Endometrial microvascular endothelial cells (primary cell): ENCODE results near the gene MAP3K3. TPM values are rescaled to one million over a fixed set of nuclear protein-coding genes. Genes with fewer than 3 reads are reported as not detected.

ENCODE experiments used
- in situ Hi-C: cut with HindIII; loops from 2 replicates; pipeline ENCODE4 v1.10.0; 2017; ENCODE audit warnings: low sequenced_read_pairs, low pct_unique_long_range_greater_than_20kb; ENCODE audit errors: inconsistent ontology term
- total RNA-seq: library from RNA; depleted of rRNA; stranded (reverse); fragments of >200 nt; gene quantifications from one replicate; pipeline ENCODE4 v1.2.3, GENCODE V29; 2015; ENCODE audit errors: inconsistent ontology term

The MAP3K3 gene
- total RNA-seq, 1 donor from 2014 or later = 52.6 TPM

GRCh38 chr17:63722403-63722802, 100.2 kb downstream of the MAP3K3 start:
- in situ Hi-C loops = no loop called here

DNA sequence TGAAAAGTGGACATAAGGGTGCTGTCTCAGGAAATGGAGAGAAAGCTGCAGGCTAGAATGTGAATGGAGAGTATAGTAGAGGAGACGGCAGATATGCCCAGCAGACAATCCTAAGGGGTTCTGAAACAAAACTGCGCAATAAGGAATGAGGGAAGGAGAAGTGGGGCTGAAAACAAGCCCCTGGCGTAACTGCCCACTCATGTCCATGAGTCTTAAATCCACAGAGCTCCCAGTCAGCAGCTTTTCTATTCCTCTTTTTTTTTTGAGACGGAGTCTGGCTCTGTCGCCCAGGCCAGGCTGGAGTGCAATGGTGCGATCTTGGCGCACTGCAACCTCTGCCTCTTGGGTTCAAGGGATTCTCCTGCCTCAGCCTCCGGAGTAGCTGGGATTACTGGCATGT, 113.5 kb downstream of the MAP3K3 start:
- in situ Hi-C loops = no loop called here

DNA sequence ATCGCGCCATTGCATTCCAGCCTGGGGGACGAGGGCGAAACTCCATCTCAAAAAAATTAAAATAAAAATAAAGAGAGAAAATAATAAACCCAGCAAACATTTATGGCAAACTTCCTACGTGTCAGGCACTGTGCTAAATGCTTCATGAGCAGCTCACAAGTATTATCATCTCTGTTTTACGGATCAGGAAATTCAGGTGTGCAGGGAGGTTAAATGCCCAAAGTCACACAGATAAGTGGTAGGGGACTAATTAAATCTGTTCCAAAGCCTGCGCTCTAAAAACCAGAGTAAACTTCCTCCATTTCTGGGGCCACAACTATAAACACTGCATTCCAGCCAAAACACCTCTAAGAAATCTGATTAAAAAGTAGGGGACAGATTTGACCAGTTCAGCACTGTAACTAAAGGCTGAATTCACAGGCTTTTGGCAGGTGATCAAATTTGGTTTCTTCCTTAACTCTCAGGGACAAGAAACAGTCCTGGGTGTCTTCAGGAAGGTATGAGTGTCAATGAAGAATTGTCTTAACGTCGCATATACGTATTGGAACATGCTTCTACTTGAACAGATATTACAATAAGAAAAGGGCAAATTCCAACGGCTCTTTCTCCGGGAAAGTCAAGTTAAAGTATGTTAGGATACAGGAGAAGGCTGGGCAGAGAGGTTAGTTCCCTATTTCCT, 118.4 kb downstream of the MAP3K3 start:
- in situ Hi-C loops = no loop called here

DNA sequence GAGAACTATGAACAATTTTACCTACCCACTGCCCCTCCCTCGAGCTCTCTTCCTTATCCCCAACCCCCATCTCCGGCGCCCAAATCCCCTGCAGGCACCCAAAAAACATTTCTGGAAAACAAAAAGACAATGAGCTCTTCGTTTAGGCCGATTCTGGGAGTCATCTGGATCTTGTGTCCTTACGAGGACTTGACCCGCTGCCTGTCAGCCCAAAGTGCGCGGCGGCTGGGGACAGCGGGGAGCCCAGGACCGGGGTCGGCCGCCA, 118.9 kb downstream of the MAP3K3 start:
- in situ Hi-C loops = no loop called here

DNA sequence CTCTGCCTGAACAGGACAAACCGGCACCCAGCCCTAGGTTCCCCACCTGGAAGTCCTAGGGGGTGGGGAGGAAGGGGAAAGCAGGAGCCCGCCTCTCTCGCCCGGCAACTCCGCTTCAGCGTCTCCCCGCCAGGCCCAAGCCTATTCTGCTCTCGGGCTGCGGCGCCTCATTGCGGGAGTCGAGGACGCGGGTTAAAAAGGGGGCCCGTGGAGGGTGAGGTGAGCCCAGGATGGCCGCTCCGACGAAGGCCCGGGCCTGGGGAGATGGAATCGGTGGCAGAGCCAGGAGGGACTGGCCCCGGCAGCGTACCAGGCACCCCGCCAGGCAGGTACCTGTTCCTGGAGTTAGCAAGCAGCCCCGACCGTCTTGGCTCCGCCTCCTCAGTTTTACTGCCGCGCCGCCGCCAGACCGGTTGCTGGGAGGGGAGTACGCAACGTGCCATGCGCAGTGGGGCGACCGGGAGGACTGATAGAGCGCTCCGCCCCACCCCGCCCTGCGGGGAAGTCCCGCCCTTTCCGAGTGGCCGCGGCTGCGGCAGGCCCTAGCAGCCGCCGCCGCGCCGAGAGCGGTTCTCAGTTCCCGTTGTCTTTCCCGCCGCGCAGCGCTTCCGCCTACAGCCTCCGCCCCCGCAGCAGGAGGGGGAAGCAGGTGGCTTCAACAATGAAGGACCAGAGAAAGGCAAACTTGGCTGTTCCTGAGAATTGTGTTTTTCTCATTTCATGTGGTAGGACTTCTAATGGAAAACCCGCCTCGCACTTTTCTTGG, 119.4 kb downstream of the MAP3K3 start, which contains the start of gene STRADA:
Gene STRADA (minus strand): TSS at position 392 of the 766 bp plus-strand sequence. CDS start 13,430 bp downstream, outside the sequence.
- in situ Hi-C loops = no loop called here

Other genes with a start within 250 kb of the MAP3K3 start
- 17.2 TPM for gene CYB561, start 176.1 kb upstream of the MAP3K3 start, total RNA-seq
- 35.7 TPM for gene ACE, start 145.4 kb upstream of the MAP3K3 start, total RNA-seq
- gene KCNH6, start 99.1 kb upstream of the MAP3K3 start, total RNA-seq = not detected
- gene DCAF7, start 71.9 kb upstream of the MAP3K3 start, total RNA-seq = 49.5 TPM
- 36.2 TPM for gene TACO1, start 21.5 kb upstream of the MAP3K3 start, total RNA-seq
- 14.8 TPM for gene LIMD2, start 77.7 kb downstream of the MAP3K3 start, total RNA-seq
- gene STRADA, start 119.4 kb downstream of the MAP3K3 start, total RNA-seq = 39.5 TPM
- gene CCDC47, start 151.2 kb downstream of the MAP3K3 start, total RNA-seq = 48.7 TPM
- gene DDX42, start 151.8 kb downstream of the MAP3K3 start, total RNA-seq = 42.6 TPM
- 89.9 TPM for gene PSMC5, start 205.0 kb downstream of the MAP3K3 start, total RNA-seq
- gene FTSJ3, start 205.2 kb downstream of the MAP3K3 start, total RNA-seq = 55.8 TPM
- gene SMARCD2, start 220.3 kb downstream of the MAP3K3 start, total RNA-seq = 81.4 TPM